Activated T-helper 2 cell treated with anti-CD3 and anti-CD28 coated beads, Interferon-gamma antibody, Interleukin-2, Interleukin-4, amounts not matched to agents 10 μg/mL and 5 μg/mL and 100 μg/mL, durations not matched to agents 14 hours and 24 hours and 36 hours (primary cell): ENCODE data around the gene NAA80. TPM values are rescaled to one million over a fixed set of nuclear protein-coding genes. Genes with fewer than 3 reads are reported as not detected.

Experiments used
- DNase-seq: peaks from one replicate; pipeline ENCODE4 v3.0.0; 2021; ENCODE audit warnings: low spot score
- H3K27ac Mint-ChIP-seq: one replicate; pipeline ENCODE4 v1.8.0; 2021; ENCODE audit warnings: mixed read lengths
- H3K27me3 Mint-ChIP-seq: one replicate; pipeline ENCODE4 v1.8.0; 2021; ENCODE audit warnings: low read depth, mixed read lengths
- H3K36me3 Mint-ChIP-seq: one replicate; pipeline ENCODE4 v1.8.0; 2021; ENCODE audit warnings: low read depth, mixed read lengths
- H3K4me1 Mint-ChIP-seq: one replicate; pipeline ENCODE4 v1.8.0; 2021; ENCODE audit warnings: low read depth, mixed read lengths
- H3K4me3 Mint-ChIP-seq: one replicate; pipeline ENCODE4 v1.8.0; 2021; ENCODE audit warnings: low read depth, mild to moderate bottlenecking, moderate library complexity, mixed read lengths
- H3K9me3 Mint-ChIP-seq: one replicate; pipeline ENCODE4 v1.8.0; 2021; ENCODE audit warnings: mixed read lengths
- intact Hi-C: fragments of 100-400 bp; cut with micrococcal nuclease; formaldehyde crosslinking; loops from one replicate; pipeline ENCODE4 v1.15.1; 2023
- total RNA-seq: library from RNA; stranded (reverse); gene quantifications from 2 replicates; pipeline ENCODE4 v1.2.3, GENCODE V29; 2022

Gene NAA80
- total RNA-seq, 1 donor from 2014 or later: 24.9 TPM

- Mint-ChIP-seq H3K27me3 (no peaks in the 10 kb centered on the region), H3K4me1 (peaks cover 16% of the 10 kb centered on the region), H3K9me3 (no peaks in the 10 kb centered on the region), H3K27ac (no peak overlapping the region), H3K4me3 (peak overlapping the region; percentile 30), H3K36me3 (peaks cover 29% of the 10 kb centered on the region)
- intact Hi-C loops: no loop called here
- DNase-seq: no peak
These were observed 25.9 kb upstream of the NAA80 start for GRCh38 chr3:50325113-50325480.

- Mint-ChIP-seq H3K4me3 (peak overlapping the region; percentile 21), H3K9me3 (no peaks in the 10 kb centered on the region), H3K27ac (no peak overlapping the region), H3K4me1 (peaks cover 16% of the 10 kb centered on the region), H3K36me3 (peaks cover 24% of the 10 kb centered on the region), H3K27me3 (no peaks in the 10 kb centered on the region)
- DNase-seq: no peak
- intact Hi-C loops: loop anchor here (1.0 to 5.0 kb wide), 2 partner anchors 50 to 87 kb away; partner anchors contain the start of gene GNAI2
These were observed 25.3 kb upstream of the NAA80 start for GRCh38 chr3:50324351-50325112.

GRCh38 chr3:50323614-50324199 lies 24.5 kb upstream of the NAA80 start:
- intact Hi-C loops: loop anchor here (1.0 to 5.0 kb wide), 2 partner anchors 49 to 86 kb away; partner anchors contain the start of gene GNAI2
- peaks cover 27% of the 10 kb centered on the region for H3K36me3 Mint-ChIP-seq
- H3K4me1 Mint-ChIP-seq: peaks cover 16% of the 10 kb centered on the region
- H3K27me3 Mint-ChIP-seq: no peaks in the 10 kb centered on the region
- no peak overlapping the region for H3K27ac Mint-ChIP-seq
- no peak for DNase-seq
- H3K9me3 Mint-ChIP-seq: no peaks in the 10 kb centered on the region
- no peak overlapping the region for H3K4me3 Mint-ChIP-seq

GRCh38 chr3:50323092-50323600 lies 23.9 kb upstream of the NAA80 start:
- peaks cover 11% of the 10 kb centered on the region for H3K4me1 Mint-ChIP-seq
- no peak for DNase-seq
- H3K27ac Mint-ChIP-seq: no peak overlapping the region
- intact Hi-C loops: loop anchor here (5.0 kb wide), 1 partner anchor 86 kb away; the partner anchor contains the start of gene GNAI2
- H3K4me3 Mint-ChIP-seq: peak overlapping the region; percentile 8
- H3K36me3 Mint-ChIP-seq: peaks cover 25% of the 10 kb centered on the region
- no peaks in the 10 kb centered on the region for H3K27me3 Mint-ChIP-seq
- no peaks in the 10 kb centered on the region for H3K9me3 Mint-ChIP-seq

- Mint-ChIP-seq H3K4me3 (peak within 1 kb of the TSS; percentile 74), H3K27ac (peak within 1 kb of the TSS; percentile 92), H3K27me3 (no peaks in the 10 kb centered on the region), H3K4me1 (peaks cover 11% of the 10 kb centered on the region), H3K36me3 (peaks cover 23% of the 10 kb centered on the region), H3K9me3 (no peaks in the 10 kb centered on the region)
- intact Hi-C loops: loop anchor here (5.0 kb wide), 1 partner anchor 85 kb away; the partner anchor contains the start of gene GNAI2
- DNase-seq: no peak
These were observed 23.3 kb upstream of the NAA80 start, which contains the start of gene HYAL2 for GRCh38 chr3:50322386-50323091. Gene HYAL2, minus strand, starts transcription at chr3:50322745. Its CDS starts 2,256 bp downstream, at chr3:50320489.

- no peak overlapping the region for H3K27ac Mint-ChIP-seq
- H3K4me3 Mint-ChIP-seq: peak overlapping the region; percentile 74
- peaks cover 23% of the 10 kb centered on the region for H3K36me3 Mint-ChIP-seq
- intact Hi-C loops: loop anchor here (5.0 kb wide), 1 partner anchor 85 kb away; the partner anchor contains the start of gene GNAI2
- no peaks in the 10 kb centered on the region for H3K27me3 Mint-ChIP-seq
- no peak for DNase-seq
- peaks cover 10% of the 10 kb centered on the region for H3K4me1 Mint-ChIP-seq
- no peaks in the 10 kb centered on the region for H3K9me3 Mint-ChIP-seq
These were observed 22.8 kb upstream of the NAA80 start for GRCh38 chr3:50322115-50322385.

- Mint-ChIP-seq H3K9me3 (no peaks in the 10 kb centered on the region), H3K4me1 (peaks cover 11% of the 10 kb centered on the region), H3K27me3 (no peaks in the 10 kb centered on the region), H3K36me3 (peaks cover 26% of the 10 kb centered on the region), H3K27ac (peak overlapping the region; percentile 92), H3K4me3 (peak overlapping the region; percentile 74)
- DNase-seq: peak; percentile 84
- intact Hi-C loops: loop anchor here (1.0 to 5.0 kb wide), 2 partner anchors 22 to 84 kb away; partner anchors contain the start of genes GNAI2, HYAL3 and NAA80
These were observed 22.3 kb upstream of the NAA80 start for GRCh38 chr3:50321336-50322114.

- H3K4me3 Mint-ChIP-seq: peak overlapping the region; percentile 89
- H3K27me3 Mint-ChIP-seq: no peaks in the 10 kb centered on the region
- no peak overlapping the region for H3K27ac Mint-ChIP-seq
- DNase-seq: no peak
- peaks cover 13% of the 10 kb centered on the region for H3K4me1 Mint-ChIP-seq
- peaks cover 30% of the 10 kb centered on the region for H3K36me3 Mint-ChIP-seq
- intact Hi-C loops: loop anchor here (1.0 to 5.0 kb wide), 2 partner anchors 22 to 84 kb away; partner anchors contain the start of genes GNAI2, HYAL3 and NAA80
- H3K9me3 Mint-ChIP-seq: no peaks in the 10 kb centered on the region
These were observed 21.7 kb upstream of the NAA80 start for GRCh38 chr3:50320853-50321335.

- no peak for DNase-seq
- Mint-ChIP-seq H3K27ac (no peak overlapping the region), H3K36me3 (peaks cover 25% of the 10 kb centered on the region), H3K9me3 (no peaks in the 10 kb centered on the region), H3K27me3 (no peaks in the 10 kb centered on the region), H3K4me3 (peak overlapping the region; percentile 89), H3K4me1 (peaks cover 13% of the 10 kb centered on the region)
- intact Hi-C loops: loop anchor here (5.0 kb wide), 1 partner anchor 83 kb away; the partner anchor contains the start of gene GNAI2
These were observed 20.9 kb upstream of the NAA80 start for GRCh38 chr3:50319894-50320625.

GRCh38 chr3:50319181-50319893 lies 20.1 kb upstream of the NAA80 start:
- no peaks in the 10 kb centered on the region for H3K9me3 Mint-ChIP-seq
- H3K36me3 Mint-ChIP-seq: peaks cover 19% of the 10 kb centered on the region
- no peak overlapping the region for H3K27ac Mint-ChIP-seq
- intact Hi-C loops: no loop called here
- H3K27me3 Mint-ChIP-seq: no peaks in the 10 kb centered on the region
- peak overlapping the region; percentile 37 for H3K4me3 Mint-ChIP-seq
- no peak for DNase-seq
- H3K4me1 Mint-ChIP-seq: peaks cover 13% of the 10 kb centered on the region

GRCh38 chr3:50318615-50319014 lies 19.4 kb upstream of the NAA80 start:
- H3K9me3 Mint-ChIP-seq: no peaks in the 10 kb centered on the region
- no peak overlapping the region for H3K27ac Mint-ChIP-seq
- H3K36me3 Mint-ChIP-seq: peaks cover 19% of the 10 kb centered on the region
- H3K4me1 Mint-ChIP-seq: peaks cover 13% of the 10 kb centered on the region
- H3K27me3 Mint-ChIP-seq: no peaks in the 10 kb centered on the region
- intact Hi-C loops: no loop called here
- H3K4me3 Mint-ChIP-seq: peak overlapping the region; percentile 37
- no peak for DNase-seq
